SK-N-MC (cell line): ENCODE results near the gene AKT1S1.

Experiments used
- DNase-seq: peaks from one replicate; pipeline ENCODE4 v3.0.0-alpha.2; 2011; ENCODE audit warnings: low read depth, low spot score
- H3K27ac ChIP-seq: fragments of 200-600 bp; sonication (generic); 2 replicates; pipeline ENCODE4 v1.5.1; 2016; ENCODE audit warnings: mixed run types
- H3K36me3 ChIP-seq: fragments of 200-600 bp; sonication (generic); 2 replicates; pipeline ENCODE4 v1.6.1; 2017; ENCODE audit warnings: antibody characterized with exemption, low read length, mixed read lengths; ENCODE audit not compliant: insufficient read depth
- H3K4me3 ChIP-seq: fragments of 200-600 bp; sonication (generic); 2 replicates; pipeline ENCODE4 v1.5.1; 2016
- H3K9ac ChIP-seq: fragments of 200-600 bp; sonication (generic); 2 replicates; pipeline ENCODE4 v1.8.0; 2017; ENCODE audit warnings: mixed run types, mixed read lengths; ENCODE audit not compliant: insufficient read length
- H3K9me3 ChIP-seq: fragments of 200-600 bp; sonication (generic); 2 replicates; pipeline ENCODE4 v1.6.1; 2017; ENCODE audit warnings: low read depth, mild to moderate bottlenecking, antibody characterized with exemption, low read length, moderate library complexity, mixed read lengths
- EZH2 ChIP-seq: fragments of 200-600 bp; sonication (generic); IDR thresholded peaks from one replicate; pipeline ENCODE4 v1.6.1; 2017; ENCODE audit warnings: antibody characterized with exemption
- FOXP2 ChIP-seq: optimal IDR thresholded peaks from 2 replicates; pipeline ENCODE3; 2011; ENCODE audit warnings: mild to moderate bottlenecking, moderate library complexity; ENCODE audit not compliant: insufficient read depth; ENCODE audit errors: extremely low read length, control extremely low read depth
- POLR2AphosphoS5 ChIP-seq: IDR thresholded peaks from 2 replicates; pipeline ENCODE4 v1.6.1; 2012; ENCODE audit warnings: mild to moderate bottlenecking, low read depth, low read length, borderline replicate concordance

AKT1S1 gene

DNA sequence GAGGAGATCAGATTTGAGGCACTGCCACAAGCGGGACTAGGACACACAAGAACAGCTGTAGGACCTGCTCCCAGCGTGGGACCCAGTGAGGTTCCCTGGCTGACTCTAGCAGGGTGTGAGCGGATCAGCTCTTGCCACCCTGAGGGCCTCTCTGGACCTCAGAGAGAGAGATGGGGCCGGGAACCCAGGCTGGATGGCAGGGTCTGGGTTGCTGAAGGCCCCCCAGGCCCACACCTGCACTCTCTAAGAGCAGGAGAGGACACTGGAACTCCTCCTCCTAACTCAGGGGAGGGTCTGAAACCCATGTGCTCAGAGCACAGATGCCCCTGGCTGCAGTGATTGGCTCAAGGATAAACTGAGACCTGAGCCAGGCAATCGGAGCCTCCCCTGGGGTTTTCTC is 33.0 kb upstream of the AKT1S1 start:
- TF ChIP-seq FOXP2: no peak
- no peak for TF ChIP-seq POLR2AphosphoS5
- TF ChIP-seq EZH2: no peak
- Histone ChIP-seq H3K9me3 (no peaks in the 10 kb centered on the region), H3K27ac (no peak overlapping the region), H3K36me3 (peaks cover 62% of the 10 kb centered on the region), H3K9ac (no peak overlapping the region), H3K4me3 (no peak overlapping the region)
- DNase-seq: no peak

DNA sequence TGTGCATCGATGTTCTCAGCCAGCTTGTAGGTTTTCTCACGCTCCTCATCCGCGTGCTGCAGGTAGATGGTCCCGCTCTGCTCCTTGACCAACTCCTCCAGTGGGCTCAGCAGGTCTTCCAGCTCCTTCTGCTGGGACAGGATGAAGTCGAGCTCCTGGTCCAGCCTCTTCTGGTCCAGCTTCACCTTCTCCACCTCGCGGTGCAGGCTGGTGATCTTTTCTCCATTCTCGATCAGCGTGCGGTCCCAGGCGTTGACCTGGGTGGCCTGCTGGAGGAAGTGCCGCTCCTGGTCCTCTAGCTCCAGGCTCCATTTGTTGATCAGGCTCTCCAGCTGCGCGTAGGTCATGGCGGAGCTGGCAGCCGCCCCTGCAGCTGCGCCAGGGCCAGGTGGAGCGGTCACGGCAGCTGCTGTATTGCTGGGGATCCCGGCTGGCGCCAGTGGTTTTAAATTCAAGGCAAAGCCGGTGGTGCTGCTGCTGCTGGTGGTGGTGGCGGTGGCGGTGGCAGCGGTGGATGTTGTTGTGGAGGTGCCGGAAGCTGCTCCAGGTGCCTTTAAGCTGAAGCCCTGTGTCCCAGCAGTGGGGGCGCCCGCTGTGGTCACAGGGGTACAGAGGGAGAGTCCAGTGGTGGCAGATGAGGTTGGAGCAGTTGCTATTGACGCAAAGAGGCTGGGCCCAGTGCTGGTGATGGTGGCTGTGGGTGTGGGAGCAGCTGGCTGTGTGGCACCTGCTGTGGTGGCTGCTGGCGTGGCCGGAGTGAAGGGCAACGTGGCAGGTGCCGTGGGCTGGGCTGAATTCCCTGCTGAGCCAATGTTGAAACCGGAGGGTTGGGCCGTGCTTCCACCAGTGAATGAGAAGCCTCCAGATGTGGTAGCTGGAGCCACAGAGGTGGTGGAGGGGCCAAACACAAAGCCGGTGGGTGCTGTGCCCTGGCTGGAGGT is 31.6 kb upstream of the AKT1S1 start:
- Histone ChIP-seq H3K36me3 (peaks cover 50% of the 10 kb centered on the region), H3K27ac (no peak overlapping the region), H3K4me3 (no peak overlapping the region), H3K9ac (no peak overlapping the region), H3K9me3 (no peaks in the 10 kb centered on the region)
- no peak for DNase-seq
- TF ChIP-seq EZH2 (no peak), POLR2AphosphoS5 (no peak; the same call in 1 of the 2 replicates), FOXP2 (no peak)

DNA sequence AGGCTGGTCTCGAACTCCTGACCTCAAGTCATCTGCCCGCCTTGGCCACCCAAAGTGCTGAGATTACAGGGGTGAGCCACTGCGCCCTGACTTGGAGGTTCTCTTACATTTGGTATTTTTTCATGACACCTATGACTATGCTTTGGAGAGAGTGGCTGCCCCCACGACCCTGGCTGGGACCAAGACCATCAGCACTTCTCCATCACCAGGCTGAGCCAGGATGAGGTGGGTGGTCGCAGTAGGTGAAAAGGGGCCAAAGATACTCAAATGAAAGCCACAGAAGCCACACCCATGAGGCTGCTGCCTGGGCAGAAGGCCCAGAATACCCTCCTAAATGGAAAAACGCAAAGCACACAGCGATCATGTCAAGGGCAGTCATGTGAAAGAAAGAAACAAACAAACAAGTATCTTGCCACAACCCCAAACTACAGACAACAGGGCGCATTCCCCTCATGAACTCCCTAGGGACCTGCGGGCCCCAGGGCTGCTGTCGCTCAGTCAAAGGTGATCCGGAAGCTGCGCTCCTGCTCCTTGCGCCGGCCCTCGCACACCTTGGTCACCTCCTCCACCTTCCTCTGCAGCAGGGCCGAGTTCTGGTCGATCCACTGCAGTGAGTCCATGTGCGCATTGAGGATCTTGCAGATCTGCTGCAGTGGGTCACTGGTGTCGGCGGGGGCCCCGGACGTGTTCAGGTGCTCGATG is 30.7 kb upstream of the AKT1S1 start:
- Histone ChIP-seq H3K9me3 (no peaks in the 10 kb centered on the region), H3K4me3 (no peak overlapping the region), H3K36me3 (peaks cover 42% of the 10 kb centered on the region), H3K9ac (no peak overlapping the region), H3K27ac (no peak overlapping the region)
- DNase-seq: no peak
- no peak for TF ChIP-seq FOXP2
- TF ChIP-seq POLR2AphosphoS5: no peak
- TF ChIP-seq EZH2: no peak

DNA sequence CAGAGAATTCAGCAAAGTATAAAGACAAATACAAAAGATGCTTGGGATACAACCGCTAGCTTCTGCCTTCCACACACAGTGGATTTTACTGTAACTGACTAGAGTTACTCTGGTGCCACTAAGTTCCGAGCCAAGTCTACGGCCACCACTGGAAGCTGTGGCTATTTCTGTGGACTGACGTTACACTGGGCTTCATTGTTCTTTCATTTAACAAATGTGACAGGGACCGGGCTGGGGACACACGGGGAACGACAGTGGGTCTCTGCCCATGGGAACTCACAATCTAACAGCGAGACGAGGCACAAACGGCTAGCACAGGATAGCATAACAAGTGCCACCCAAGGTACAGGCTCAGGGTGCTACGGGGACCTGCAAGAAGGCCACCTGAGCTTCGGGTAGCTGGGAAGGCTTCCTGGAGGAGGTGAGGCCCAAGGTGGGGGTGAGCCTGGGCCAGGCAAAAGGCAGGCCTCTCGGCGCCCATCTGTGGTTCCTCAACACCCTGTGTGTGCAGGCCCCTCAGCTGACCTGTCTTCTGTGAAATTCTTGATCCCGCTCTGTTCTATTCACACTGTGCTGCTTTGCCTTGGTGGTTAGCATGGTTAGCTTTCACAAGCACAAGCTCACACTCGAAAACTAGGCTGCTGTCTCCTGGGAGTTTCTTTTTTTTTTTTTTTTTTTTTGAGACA is 29.9 kb upstream of the AKT1S1 start:
- Histone ChIP-seq H3K4me3 (no peak overlapping the region), H3K9me3 (no peaks in the 10 kb centered on the region), H3K27ac (peak overlapping the region; percentile 60), H3K9ac (no peak overlapping the region), H3K36me3 (peaks cover 37% of the 10 kb centered on the region)
- TF ChIP-seq POLR2AphosphoS5: no peak
- no peak for TF ChIP-seq EZH2
- no peak for TF ChIP-seq FOXP2
- DNase-seq: no peak

DNA sequence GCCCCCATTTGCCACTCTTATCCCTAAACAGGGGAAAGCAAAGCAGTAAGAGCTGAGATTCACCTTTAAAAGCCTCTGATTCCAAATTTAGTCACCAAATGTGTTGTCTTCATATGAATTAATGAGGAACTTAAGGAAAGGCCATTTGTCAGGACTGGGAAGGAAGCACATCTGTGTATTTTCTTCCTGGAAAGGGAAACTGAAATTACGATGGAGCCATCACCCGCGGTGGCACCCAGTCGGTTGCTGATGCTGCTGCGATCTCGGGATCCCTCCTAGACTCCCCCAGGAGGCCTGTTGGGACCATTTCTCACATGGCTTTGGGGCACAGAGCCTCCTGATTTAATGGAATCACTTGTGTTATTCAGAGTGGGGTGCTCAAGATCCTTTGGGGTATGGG is 27.0 kb upstream of the AKT1S1 start:
- Histone ChIP-seq H3K9me3 (no peaks in the 10 kb centered on the region), H3K9ac (no peak overlapping the region), H3K36me3 (peaks cover 17% of the 10 kb centered on the region), H3K4me3 (no peak overlapping the region), H3K27ac (no peak overlapping the region; the same call in 1 of the 2 replicates)
- TF ChIP-seq POLR2AphosphoS5: no peak
- TF ChIP-seq FOXP2: no peak
- no peak for TF ChIP-seq EZH2
- DNase-seq: no peak

DNA sequence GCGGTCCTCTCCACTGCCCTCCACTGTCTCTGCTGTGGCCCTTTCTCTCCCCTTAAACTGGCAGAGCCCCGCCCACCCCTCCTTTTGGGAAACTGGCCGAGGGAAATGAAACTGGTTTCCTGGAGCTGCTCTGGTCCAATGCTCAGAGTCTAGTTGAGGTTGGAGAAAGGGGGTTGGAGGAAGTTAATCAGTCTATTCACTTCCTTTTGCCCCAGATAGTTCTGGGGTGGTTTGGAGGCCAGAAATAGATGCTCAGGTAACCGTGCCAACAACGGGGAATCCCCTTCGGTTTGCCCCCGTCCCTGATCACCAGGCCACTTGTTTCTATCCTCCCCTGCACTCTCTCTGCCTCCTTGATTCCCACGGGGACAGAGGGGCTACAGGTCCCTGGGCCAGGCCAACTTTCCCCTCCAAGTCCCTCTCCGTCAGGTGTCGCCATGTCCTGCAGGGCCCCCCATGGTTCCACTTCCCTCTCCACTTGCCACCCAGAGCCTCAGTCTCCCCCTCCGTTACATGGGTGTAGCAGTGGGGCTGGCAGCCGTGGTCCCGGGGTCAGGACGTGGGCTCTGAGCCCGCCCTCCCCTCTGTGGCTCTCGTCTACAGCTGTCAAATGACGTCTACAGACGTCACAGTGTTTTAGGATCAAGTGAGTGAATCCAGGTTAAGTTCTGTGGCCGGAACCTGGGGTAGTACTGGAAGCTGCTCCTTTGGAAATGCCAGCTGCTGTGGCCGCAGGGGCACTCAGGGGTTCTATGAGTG is 19.9 kb upstream of the AKT1S1 start, which contains the start of gene IL4I1:
Gene IL4I1, minus strand, starts transcription at position 25 of the 759 bp plus-strand sequence. CDS start 727 bp downstream, outside the sequence.
- TF ChIP-seq EZH2 (no peak), POLR2AphosphoS5 (no peak), FOXP2 (no peak)
- Histone ChIP-seq H3K36me3 (no peaks in the 10 kb centered on the region), H3K9ac (no peak within 1 kb of the TSS), H3K27ac (no peak within 1 kb of the TSS), H3K4me3 (no peak within 1 kb of the TSS), H3K9me3 (no peaks in the 10 kb centered on the region)
- DNase-seq: no peak

DNA sequence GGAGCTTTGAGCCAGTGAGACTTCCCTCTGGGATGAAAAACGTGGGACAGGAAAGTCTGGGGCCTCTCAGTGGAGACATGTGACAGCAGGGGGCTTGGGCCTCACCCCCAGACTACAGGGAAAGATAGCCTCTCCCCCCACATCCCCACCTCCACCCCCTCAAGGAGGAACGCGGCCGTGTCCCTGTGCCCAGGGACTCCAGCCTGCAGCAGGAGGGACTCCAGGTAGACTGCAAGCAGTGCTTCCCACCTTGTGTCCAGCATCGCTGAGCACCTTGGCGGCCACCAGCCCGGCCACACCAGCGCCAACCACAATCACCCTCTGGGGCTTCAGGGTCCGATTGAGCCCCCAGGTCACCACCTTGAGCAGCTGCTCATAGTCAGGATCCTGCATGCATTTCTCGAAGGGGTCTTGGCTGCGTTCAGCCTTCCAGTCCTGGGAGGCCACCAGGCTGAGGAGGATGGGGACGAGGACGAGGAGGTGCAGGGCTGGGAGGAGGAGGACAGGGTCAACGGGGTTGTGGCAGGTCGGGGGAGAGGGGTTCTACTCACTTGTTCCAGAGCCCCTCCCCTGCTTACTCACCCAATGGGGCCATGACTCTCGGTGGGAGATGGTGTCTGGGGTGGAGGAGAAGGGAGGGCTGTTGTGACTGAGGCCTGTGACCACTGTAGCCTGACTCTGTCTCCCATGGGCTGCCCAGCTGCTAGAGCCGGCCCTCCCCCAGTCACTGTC is 18.6 kb upstream of the AKT1S1 start:
- Histone ChIP-seq H3K4me3 (no peak overlapping the region), H3K27ac (no peak overlapping the region), H3K9ac (no peak overlapping the region), H3K36me3 (no peaks in the 10 kb centered on the region), H3K9me3 (no peaks in the 10 kb centered on the region)
- TF ChIP-seq POLR2AphosphoS5: no peak
- TF ChIP-seq EZH2: no peak
- no peak for TF ChIP-seq FOXP2
- no peak for DNase-seq
